NT2/D1 (cell line): ENCODE data around the gene FAM89A.

Experiments
- SUZ12 ChIP-seq: IDR thresholded peaks from 2 replicates; pipeline ENCODE4 v1.6.1; 2011; ENCODE audit not compliant: insufficient read length, insufficient read depth; ENCODE audit errors: extremely low read depth
- YY1 ChIP-seq: IDR thresholded peaks from 2 replicates; pipeline ENCODE4 v1.6.1; 2011; ENCODE audit not compliant: insufficient read length, insufficient read depth
- ZNF274 ChIP-seq: IDR thresholded peaks from 2 replicates; pipeline ENCODE4 v1.6.1; 2011; ENCODE audit warnings: mild to moderate bottlenecking, low read depth, low read length

GRCh38 chr1:231032963-231033362 lies 7.1 kb downstream of the FAM89A start:
- TF ChIP-seq YY1 (no peak), SUZ12 (no peak), ZNF274 (no peak)
